ENCODE measurements around the gene CFAP46. TPM values are rescaled to one million over a fixed set of nuclear protein-coding genes. Genes with fewer than 3 reads are reported as not detected.

CFAP46 gene
- total RNA-seq, 1 donor from 2014 or later, result 10.9 TPM

GRCh38 chr10:132962623-132963429 is 20.5 kb upstream of the CFAP46 start:
- no peak for DNase-seq (ENCODE audit: extremely low spot score, unreplicated experiment)
- peak overlapping the region; percentile 89 for H3K4me3 Mint-ChIP-seq
- no peaks in the 10 kb centered on the region for H3K36me3 Mint-ChIP-seq
- peak overlapping the region; percentile 41 for H3K27ac Mint-ChIP-seq
- TF ChIP-seq CTCF (conservative IDR thresholded peaks at IDR 0.05), result no peak
- peaks cover 12% of the 10 kb centered on the region for H3K4me1 Mint-ChIP-seq (ENCODE audit: unreplicated experiment)
- no peaks in the 10 kb centered on the region for H3K9me3 Mint-ChIP-seq
- peaks cover 21% of the 10 kb centered on the region for H3K27me3 Mint-ChIP-seq

- Mint-ChIP-seq H3K9me3 (no peaks in the 10 kb centered on the region), H3K27me3 (peaks cover 16% of the 10 kb centered on the region), H3K4me3 (peak overlapping the region; percentile 89), H3K4me1 (ENCODE audit: unreplicated experiment) (peaks cover 12% of the 10 kb centered on the region), H3K27ac (peak overlapping the region; percentile 41), H3K36me3 (no peaks in the 10 kb centered on the region)
- TF ChIP-seq CTCF (conservative IDR thresholded peaks at IDR 0.05), result peak; percentile 34
- DNase-seq (ENCODE audit: extremely low spot score, unreplicated experiment), result no peak
Measured at GRCh38 chr10:132961787-132962622, 19.6 kb upstream of the CFAP46 start.

- Mint-ChIP-seq H3K27ac (no peak overlapping the region), H3K36me3 (no peaks in the 10 kb centered on the region), H3K4me3 (peak overlapping the region; percentile 22), H3K27me3 (peaks cover 15% of the 10 kb centered on the region), H3K4me1 (ENCODE audit: unreplicated experiment) (peaks cover 12% of the 10 kb centered on the region), H3K9me3 (no peaks in the 10 kb centered on the region)
- no peak for DNase-seq (ENCODE audit: extremely low spot score, unreplicated experiment)
- TF ChIP-seq CTCF (conservative IDR thresholded peaks at IDR 0.05), result no peak
Measured at GRCh38 chr10:132961420-132961786, 19.0 kb upstream of the CFAP46 start.

GRCh38 chr10:132960631-132961419 is 18.5 kb upstream of the CFAP46 start:
- no peak for TF ChIP-seq CTCF (conservative IDR thresholded peaks at IDR 0.05)
- Mint-ChIP-seq H3K4me1 (ENCODE audit: unreplicated experiment) (peaks cover 12% of the 10 kb centered on the region), H3K36me3 (no peaks in the 10 kb centered on the region), H3K27me3 (peaks cover 10% of the 10 kb centered on the region), H3K4me3 (peak overlapping the region; percentile 22), H3K27ac (no peak overlapping the region), H3K9me3 (no peaks in the 10 kb centered on the region)
- DNase-seq (ENCODE audit: extremely low spot score, unreplicated experiment), result no peak

- no peak overlapping the region for H3K27ac Mint-ChIP-seq
- H3K27me3 Mint-ChIP-seq, result peaks cover 6% of the 10 kb centered on the region
- H3K36me3 Mint-ChIP-seq, result no peaks in the 10 kb centered on the region
- peaks cover 12% of the 10 kb centered on the region for H3K4me1 Mint-ChIP-seq (ENCODE audit: unreplicated experiment)
- H3K4me3 Mint-ChIP-seq, result no peak overlapping the region
- H3K9me3 Mint-ChIP-seq, result no peaks in the 10 kb centered on the region
- no peak for DNase-seq (ENCODE audit: extremely low spot score, unreplicated experiment)
- TF ChIP-seq CTCF (conservative IDR thresholded peaks at IDR 0.05), result no peak
Measured at GRCh38 chr10:132960071-132960472, 17.7 kb upstream of the CFAP46 start.

Measured in type B pancreatic cell (in vitro differentiated cells).